ENCODE data around the gene TM7SF2. TPM values are rescaled to one million over a fixed set of nuclear protein-coding genes. Genes with fewer than 3 reads are reported as not detected.

The TM7SF2 gene
- 10 to 100 TPM; 10.9 to 11.9 TPM for total RNA-seq

DNA sequence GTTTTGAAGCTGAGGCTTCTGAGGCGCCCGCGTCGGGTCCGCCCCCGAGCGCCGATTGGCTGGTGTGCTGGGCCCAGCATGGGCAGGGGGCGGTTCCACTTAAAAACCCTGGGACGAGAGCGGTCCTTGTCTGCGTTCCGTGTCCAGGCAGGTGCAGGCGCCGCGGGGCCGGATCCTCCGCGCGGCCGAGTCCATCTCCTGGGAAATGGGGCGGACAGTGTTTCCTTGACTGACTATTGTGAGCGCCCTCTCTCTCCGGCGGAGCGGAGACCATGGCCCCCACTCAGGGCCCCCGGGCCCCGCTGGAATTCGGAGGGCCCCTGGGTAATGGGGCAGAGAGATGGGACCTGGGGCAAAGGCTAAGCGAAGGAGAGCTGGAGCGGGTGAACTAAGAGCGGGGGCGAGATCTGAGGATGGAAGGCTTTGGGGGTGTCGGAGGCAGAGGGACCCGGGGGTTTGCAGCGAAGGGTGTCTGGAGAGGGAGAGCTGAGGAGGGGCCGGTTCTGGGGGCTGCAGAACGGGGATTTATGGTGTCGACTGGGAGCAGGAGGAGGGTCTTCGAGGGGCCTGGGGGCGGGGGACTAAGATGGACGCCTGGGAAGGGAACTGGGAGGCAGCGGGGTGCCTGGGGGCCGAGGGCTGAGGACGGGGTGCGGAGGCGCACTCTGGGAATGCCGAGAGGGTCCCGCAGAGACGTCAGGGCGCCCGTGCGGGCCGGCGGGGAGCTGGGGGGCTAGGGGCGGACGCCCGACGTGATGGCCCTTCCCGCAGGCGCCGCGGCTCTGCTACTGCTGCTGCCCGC is at the start of gene TM7SF2:
TSS of gene TM7SF2 (plus strand) at position 129 of the 802 bp plus-strand sequence. CDS start at position 273, 144 bp downstream.
- CTCF ChIA-PET, result interaction anchor here (0.6 to 4.1 kb wide), 16 partner anchors 9 to 325 kb away, joined by 3 to 41 read pairs (median 4); partner anchors contain the start of genes ARL2, CAPN1, FAU and MRPL49
- intact Hi-C loops (cut with micrococcal nuclease), result loop anchor here (2.0 to 5.0 kb wide), 3 partner anchors 71 to 220 kb away; partner anchors contain the start of genes DPF2, POLA2 and SAC3D1
- peak within 1 kb of the TSS; percentile 72 for H3K27ac Mint-ChIP-seq
- H3K27me3 Mint-ChIP-seq (ENCODE audit: low read depth), result no peaks in the 10 kb centered on the region
- H3K4me1 Mint-ChIP-seq (ENCODE audit: low read depth), result peaks cover 51% of the 10 kb centered on the region
- DNase-seq, result peak; percentile 96
- H3K9me3 Mint-ChIP-seq, result no peaks in the 10 kb centered on the region
- peak within 1 kb of the TSS; percentile 80 for H3K4me3 Mint-ChIP-seq
- H3K36me3 Mint-ChIP-seq (ENCODE audit: low read depth), result peaks cover 6% of the 10 kb centered on the region

DNA sequence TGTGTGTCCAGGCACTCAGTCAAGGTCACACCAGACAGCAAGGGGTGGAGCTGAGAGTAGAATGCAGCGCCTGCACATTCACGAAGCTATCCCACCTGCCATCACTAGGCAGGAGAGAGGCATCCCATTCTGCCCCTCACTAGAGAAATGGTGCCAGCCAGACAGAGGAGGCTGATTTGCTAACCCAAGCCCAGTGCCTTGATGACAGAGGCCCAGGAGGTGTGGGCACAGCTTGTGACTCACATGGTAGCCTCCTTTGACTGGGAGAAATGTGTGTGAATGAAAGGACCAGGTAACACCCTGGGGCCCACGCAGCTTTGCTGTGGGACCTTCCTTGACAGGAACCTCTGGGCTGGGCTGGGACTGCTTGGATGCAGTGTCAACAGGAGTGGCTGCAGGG is 48.1 kb upstream of the TM7SF2 start:
- no peak for DNase-seq
- no peak overlapping the region for H3K27ac Mint-ChIP-seq
- intact Hi-C loops (cut with micrococcal nuclease), result no loop called here
- H3K27me3 Mint-ChIP-seq (ENCODE audit: low read depth), result no peaks in the 10 kb centered on the region
- H3K4me3 Mint-ChIP-seq, result no peak overlapping the region
- no peaks in the 10 kb centered on the region for H3K4me1 Mint-ChIP-seq (ENCODE audit: low read depth)
- no peaks in the 10 kb centered on the region for H3K9me3 Mint-ChIP-seq
- CTCF ChIA-PET, result no interaction called here
- H3K36me3 Mint-ChIP-seq (ENCODE audit: low read depth), result no peaks in the 10 kb centered on the region

DNA sequence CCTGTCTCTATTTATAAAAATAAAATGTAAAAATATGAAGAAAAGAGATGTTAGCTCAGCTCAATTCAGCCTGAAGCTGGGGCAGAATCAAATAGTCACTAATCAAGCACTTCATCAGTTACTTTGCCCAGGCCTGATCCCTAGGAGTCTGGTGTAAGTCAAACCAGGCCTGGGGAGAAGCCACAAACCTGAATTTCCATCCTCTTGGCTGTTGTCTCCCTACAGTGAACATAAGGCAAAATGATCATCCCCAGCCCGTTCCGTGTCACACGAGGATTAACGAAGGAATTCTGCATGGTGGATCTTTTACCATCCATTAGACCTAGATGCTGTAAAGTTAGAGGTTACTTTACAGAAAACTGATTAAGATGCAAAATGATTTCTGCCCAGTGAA is 46.8 kb upstream of the TM7SF2 start:
- Mint-ChIP-seq H3K27me3 (ENCODE audit: low read depth) (no peaks in the 10 kb centered on the region), H3K4me1 (ENCODE audit: low read depth) (peaks cover 2% of the 10 kb centered on the region), H3K9me3 (no peaks in the 10 kb centered on the region), H3K27ac (no peak overlapping the region), H3K36me3 (ENCODE audit: low read depth) (no peaks in the 10 kb centered on the region), H3K4me3 (no peak overlapping the region)
- no peak for DNase-seq
- intact Hi-C loops (cut with micrococcal nuclease), result no loop called here
- CTCF ChIA-PET, result no interaction called here

DNA sequence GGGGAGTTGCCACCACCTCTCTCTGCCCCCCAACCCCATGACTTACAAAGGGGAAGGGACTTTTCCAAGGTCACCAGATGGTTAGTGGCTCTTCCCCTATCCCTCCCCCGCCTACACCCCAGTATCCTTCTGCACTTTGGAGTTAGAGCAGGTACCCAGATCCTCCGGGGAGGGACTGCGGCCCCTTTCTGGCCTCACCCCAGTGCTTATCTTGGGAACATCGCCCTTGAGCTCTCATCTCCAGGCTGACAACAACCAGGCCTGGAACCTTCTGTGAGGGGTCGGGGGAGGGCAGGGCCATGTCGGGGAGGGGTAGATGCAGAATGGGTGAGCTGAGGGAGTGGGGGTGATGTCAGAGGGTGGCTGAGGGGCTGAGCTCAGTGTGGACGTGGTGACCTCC is 45.8 kb upstream of the TM7SF2 start:
- CTCF ChIA-PET, result interaction anchor here (0.5 kb wide), 1 partner anchor 18 kb away, joined by 3 read pairs; no protein-coding TSS in a partner anchor
- H3K36me3 Mint-ChIP-seq (ENCODE audit: low read depth), result no peaks in the 10 kb centered on the region
- intact Hi-C loops (cut with micrococcal nuclease), result no loop called here

DNA sequence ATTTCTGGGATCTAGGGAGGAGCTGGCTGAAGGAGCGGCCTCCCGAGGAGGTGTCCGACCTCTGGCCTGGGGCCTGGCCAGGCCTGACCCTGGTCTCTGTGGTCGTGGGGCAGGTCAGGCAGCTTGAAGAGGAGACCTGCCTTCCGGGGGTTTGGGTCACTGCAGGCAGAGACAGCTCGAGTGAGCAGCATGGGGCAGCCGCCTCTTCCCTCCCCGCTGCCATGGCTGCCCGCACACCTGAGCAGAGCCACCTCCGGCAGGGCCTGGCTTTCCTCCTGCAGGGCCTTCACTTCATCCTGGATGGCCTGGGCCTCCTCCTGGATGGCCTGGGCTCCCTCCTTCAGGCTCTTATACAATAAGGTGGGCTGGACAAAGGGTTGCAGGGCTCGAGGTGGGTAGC is 45.4 kb upstream of the TM7SF2 start:
- Mint-ChIP-seq H3K27me3 (ENCODE audit: low read depth) (no peaks in the 10 kb centered on the region), H3K36me3 (ENCODE audit: low read depth) (no peaks in the 10 kb centered on the region), H3K27ac (no peak overlapping the region), H3K9me3 (no peaks in the 10 kb centered on the region), H3K4me1 (ENCODE audit: low read depth) (peaks cover 2% of the 10 kb centered on the region), H3K4me3 (no peak overlapping the region)
- intact Hi-C loops (cut with micrococcal nuclease), result no loop called here
- CTCF ChIA-PET, result interaction anchor here (0.5 kb wide), 1 partner anchor 18 kb away, joined by 3 read pairs; no protein-coding TSS in a partner anchor
- DNase-seq, result no peak

More for the DNA sequence above, 45.8 kb upstream of the TM7SF2 start:
- Mint-ChIP-seq H3K27ac (no peak overlapping the region), H3K4me3 (no peak overlapping the region), H3K9me3 (no peaks in the 10 kb centered on the region), H3K27me3 (ENCODE audit: low read depth) (no peaks in the 10 kb centered on the region), H3K4me1 (ENCODE audit: low read depth) (peaks cover 2% of the 10 kb centered on the region)
- no peak for DNase-seq

DNA sequence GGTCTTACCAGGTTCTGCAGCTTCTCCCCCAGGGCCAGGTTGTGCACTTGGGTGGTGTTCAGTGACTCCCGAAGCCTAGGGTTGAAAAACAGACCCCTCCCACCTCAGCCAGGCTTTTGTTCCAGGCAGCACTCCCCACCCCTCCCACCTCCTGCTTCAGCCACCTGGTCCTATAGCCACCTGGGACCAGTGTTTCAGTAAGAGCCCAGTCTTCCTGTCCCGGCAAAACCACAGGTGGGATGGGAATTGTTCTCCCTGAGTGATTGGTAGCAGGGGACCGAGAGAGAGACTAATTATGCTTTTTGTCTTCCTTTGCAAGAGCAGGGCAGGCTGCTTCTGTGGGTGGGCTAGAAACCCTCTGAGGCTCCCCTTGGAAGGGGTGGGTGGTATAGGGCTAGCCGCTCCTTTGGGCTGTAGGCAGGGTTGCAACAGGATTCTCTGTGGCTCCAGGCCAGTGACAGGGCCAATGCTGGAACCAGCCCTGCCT is 44.8 kb upstream of the TM7SF2 start:
- Mint-ChIP-seq H3K4me1 (ENCODE audit: low read depth) (peaks cover 2% of the 10 kb centered on the region), H3K36me3 (ENCODE audit: low read depth) (no peaks in the 10 kb centered on the region), H3K4me3 (no peak overlapping the region), H3K27me3 (ENCODE audit: low read depth) (no peaks in the 10 kb centered on the region), H3K9me3 (no peaks in the 10 kb centered on the region), H3K27ac (no peak overlapping the region)
- CTCF ChIA-PET, result no interaction called here
- intact Hi-C loops (cut with micrococcal nuclease), result no loop called here
- no peak for DNase-seq

DNA sequence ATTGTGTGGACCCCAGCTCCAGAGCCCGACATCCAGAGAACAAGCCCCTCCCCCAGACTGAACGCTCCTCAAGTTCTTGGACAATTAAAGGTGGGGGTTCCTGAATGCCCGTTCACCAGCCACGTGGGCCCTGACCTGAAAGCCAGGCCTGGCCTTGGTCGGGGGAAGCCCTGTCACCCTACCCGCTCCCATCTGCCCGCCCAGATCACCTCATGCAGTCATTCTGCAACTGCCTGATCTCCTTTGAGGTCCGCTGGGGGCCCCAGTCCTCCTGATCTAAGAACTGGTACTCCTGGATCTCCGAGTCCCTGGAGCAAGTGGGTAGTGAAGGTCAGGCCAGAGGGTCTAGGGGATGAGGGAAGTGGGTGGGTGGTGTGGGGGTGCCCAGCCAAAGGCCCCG is 44.2 kb upstream of the TM7SF2 start:
- Mint-ChIP-seq H3K36me3 (ENCODE audit: low read depth) (no peaks in the 10 kb centered on the region), H3K9me3 (no peaks in the 10 kb centered on the region), H3K27ac (no peak overlapping the region), H3K4me1 (ENCODE audit: low read depth) (peaks cover 2% of the 10 kb centered on the region), H3K27me3 (ENCODE audit: low read depth) (no peaks in the 10 kb centered on the region), H3K4me3 (no peak overlapping the region)
- intact Hi-C loops (cut with micrococcal nuclease), result no loop called here
- DNase-seq, result no peak
- CTCF ChIA-PET, result no interaction called here

DNA sequence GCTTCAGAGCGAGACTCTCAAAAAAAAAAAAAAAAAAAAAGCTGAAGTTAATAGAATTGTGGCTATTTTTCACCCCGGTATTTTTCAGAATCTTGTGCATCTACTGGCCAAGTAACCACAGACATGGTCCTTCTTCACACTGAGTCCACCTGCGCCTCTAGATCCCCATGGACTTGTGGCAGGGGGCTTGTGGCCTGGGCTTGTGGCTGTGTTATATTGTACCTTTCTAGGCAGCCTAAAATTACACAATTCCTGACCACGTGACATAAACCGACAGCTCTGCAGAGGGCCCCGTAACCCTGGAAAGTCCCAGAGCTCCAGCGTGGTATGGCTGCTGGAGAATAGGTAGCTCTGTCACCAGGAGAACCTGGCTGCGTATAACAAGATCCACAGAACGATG is 42.5 kb upstream of the TM7SF2 start:
- Mint-ChIP-seq H3K27ac (no peak overlapping the region), H3K27me3 (ENCODE audit: low read depth) (no peaks in the 10 kb centered on the region), H3K9me3 (no peaks in the 10 kb centered on the region), H3K4me3 (no peak overlapping the region), H3K36me3 (ENCODE audit: low read depth) (no peaks in the 10 kb centered on the region), H3K4me1 (ENCODE audit: low read depth) (peaks cover 2% of the 10 kb centered on the region)
- intact Hi-C loops (cut with micrococcal nuclease), result no loop called here
- CTCF ChIA-PET, result interaction anchor here (0.9 kb wide), 1 partner anchor 14 kb away, joined by 3 read pairs; no protein-coding TSS in a partner anchor
- no peak for DNase-seq

DNA sequence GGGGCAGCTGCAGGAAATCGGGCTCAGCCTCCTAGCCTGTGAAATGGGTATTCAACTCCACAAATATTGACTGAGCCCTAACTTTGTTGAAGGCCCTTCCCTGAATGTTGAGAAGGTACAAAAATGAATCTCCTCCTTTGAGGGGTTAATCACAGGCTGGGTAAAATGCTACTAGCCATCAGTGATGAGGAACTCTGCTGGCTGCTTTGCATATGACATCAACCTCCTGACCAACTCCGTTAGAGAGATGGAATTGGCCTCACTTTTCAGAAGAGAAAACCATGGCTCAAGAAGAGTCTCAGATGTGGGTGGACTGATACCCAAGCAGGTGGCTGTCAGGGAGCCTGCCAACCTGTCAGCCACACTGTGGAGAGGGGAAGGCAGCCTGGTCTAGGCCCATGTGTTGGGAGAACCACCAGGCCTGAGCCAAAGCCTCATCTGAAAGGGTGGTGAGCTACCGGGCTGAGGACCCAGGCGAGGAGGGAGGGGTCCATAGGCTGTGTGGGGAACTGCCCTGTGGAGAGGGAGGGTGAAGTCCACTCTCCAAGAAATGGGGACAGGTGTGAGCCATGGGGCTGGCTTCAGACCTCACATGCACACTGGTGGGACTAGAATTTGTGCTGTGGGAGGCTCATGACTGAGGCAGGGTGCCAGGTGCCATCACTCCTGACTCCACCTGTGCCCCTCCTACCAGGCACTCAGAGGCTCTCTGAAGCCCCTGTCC is 39.6 kb upstream of the TM7SF2 start:
- no peak overlapping the region for H3K4me3 Mint-ChIP-seq
- H3K36me3 Mint-ChIP-seq (ENCODE audit: low read depth), result peaks cover 13% of the 10 kb centered on the region
- intact Hi-C loops (cut with micrococcal nuclease), result no loop called here
- no peak overlapping the region for H3K27ac Mint-ChIP-seq
- no peaks in the 10 kb centered on the region for H3K9me3 Mint-ChIP-seq
- peaks cover 2% of the 10 kb centered on the region for H3K4me1 Mint-ChIP-seq (ENCODE audit: low read depth)
- DNase-seq, result no peak
- CTCF ChIA-PET, result no interaction called here
- no peaks in the 10 kb centered on the region for H3K27me3 Mint-ChIP-seq (ENCODE audit: low read depth)

DNA sequence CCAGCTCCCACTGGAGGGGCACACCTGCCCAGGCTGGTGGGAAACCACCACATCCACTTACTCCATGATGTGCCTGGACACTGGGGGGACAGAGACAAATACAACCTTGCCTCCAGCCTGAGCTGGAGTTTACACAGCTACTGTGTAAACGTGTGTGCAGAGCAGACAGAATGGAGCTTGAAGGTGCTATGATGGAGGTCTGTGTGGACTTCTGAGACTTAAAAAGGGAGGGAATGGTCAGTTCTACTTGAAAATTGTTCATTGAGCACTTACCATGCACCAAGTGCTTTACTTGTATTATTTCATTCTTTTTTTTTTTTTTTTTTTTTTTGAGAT is 39.1 kb upstream of the TM7SF2 start:
- Mint-ChIP-seq H3K9me3 (no peaks in the 10 kb centered on the region), H3K4me1 (ENCODE audit: low read depth) (peaks cover 4% of the 10 kb centered on the region), H3K27me3 (ENCODE audit: low read depth) (no peaks in the 10 kb centered on the region), H3K4me3 (no peak overlapping the region), H3K27ac (no peak overlapping the region), H3K36me3 (ENCODE audit: low read depth) (peaks cover 18% of the 10 kb centered on the region)
- CTCF ChIA-PET, result interaction anchor here (0.6 kb wide), 1 partner anchor 85 kb away, joined by 3 read pairs; no protein-coding TSS in a partner anchor
- no peak for DNase-seq
- intact Hi-C loops (cut with micrococcal nuclease), result no loop called here

DNA sequence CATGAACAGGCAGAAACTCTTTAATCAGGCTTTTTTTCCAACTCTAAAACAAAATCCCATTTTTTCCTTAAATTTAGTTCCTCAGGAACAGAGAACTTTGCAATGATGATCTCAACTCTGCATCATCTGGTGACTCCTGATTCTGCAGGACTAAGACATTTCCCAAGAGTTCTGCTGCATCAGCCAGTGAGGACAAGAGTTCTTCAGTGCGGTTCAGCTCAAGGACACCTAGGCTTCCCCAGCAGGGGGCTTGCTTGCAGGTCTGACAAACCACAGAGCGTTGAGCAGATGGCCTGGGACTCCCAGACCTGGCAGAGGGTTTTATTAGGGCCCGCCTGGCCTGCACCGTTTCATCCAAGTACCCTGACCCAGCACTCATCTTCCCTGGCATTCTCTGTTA is 34.2 kb upstream of the TM7SF2 start:
- Mint-ChIP-seq H3K27me3 (ENCODE audit: low read depth) (no peaks in the 10 kb centered on the region), H3K4me3 (no peak overlapping the region), H3K9me3 (no peaks in the 10 kb centered on the region), H3K36me3 (ENCODE audit: low read depth) (peaks cover 62% of the 10 kb centered on the region), H3K27ac (no peak overlapping the region), H3K4me1 (ENCODE audit: low read depth) (peaks cover 37% of the 10 kb centered on the region)
- CTCF ChIA-PET, result interaction anchor here (1.1 to 1.4 kb wide), 4 partner anchors 34 to 65 kb away, joined by 3 read pairs; partner anchors contain the start of genes SAC3D1 and TM7SF2
- intact Hi-C loops (cut with micrococcal nuclease), result no loop called here
- DNase-seq, result no peak

DNA sequence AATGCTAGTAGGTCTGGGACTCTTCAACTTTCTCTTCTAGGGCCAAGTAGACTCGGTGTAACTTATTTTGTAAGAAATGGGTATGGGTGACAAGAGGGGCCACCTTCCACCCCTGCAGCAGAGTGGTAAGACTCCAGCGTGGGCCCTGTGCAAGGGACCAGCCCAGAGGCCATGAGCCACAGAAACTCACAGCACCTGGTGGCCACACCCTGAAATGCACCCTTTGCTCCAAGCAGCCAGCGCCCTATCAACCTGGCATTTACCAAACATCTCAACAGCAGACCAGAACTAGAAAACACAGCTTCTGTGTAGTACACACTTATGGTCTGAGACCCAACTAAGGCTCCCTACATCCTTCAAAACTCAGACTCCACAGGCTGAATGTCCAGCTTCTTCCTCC is 33.5 kb upstream of the TM7SF2 start:
- intact Hi-C loops (cut with micrococcal nuclease), result loop anchor here (1.0 kb wide), 1 partner anchor 65 kb away; no protein-coding TSS in a partner anchor
- DNase-seq, result peak; percentile 71
- CTCF ChIA-PET, result interaction anchor here (1.1 to 1.4 kb wide), 2 partner anchors 37 to 66 kb away, joined by 3 read pairs; partner anchors contain the start of gene SAC3D1
- Mint-ChIP-seq H3K4me3 (no peak overlapping the region), H3K36me3 (ENCODE audit: low read depth) (peaks cover 69% of the 10 kb centered on the region), H3K27ac (peak overlapping the region; percentile 39), H3K4me1 (ENCODE audit: low read depth) (peaks cover 43% of the 10 kb centered on the region), H3K9me3 (no peaks in the 10 kb centered on the region), H3K27me3 (ENCODE audit: low read depth) (no peaks in the 10 kb centered on the region)

All from activated naive CD4-positive, alpha-beta T cell treated with anti-CD3 and anti-CD28 coated beads for 36 hours (primary cell).